Esophagus (tissue), 2 donors: ENCODE measurements around the gene TEX51. TPM values are rescaled to one million over a fixed set of nuclear protein-coding genes. Genes with fewer than 3 reads are reported as not detected.

Experiments used
- H3K27ac ChIP-seq, 2 donors: one replicate each; pipeline ENCODE4 v1.5.1; 2013; ENCODE audit warnings: low read depth in 2 of 2, mild to moderate bottlenecking in 2 of 2, inconsistent platforms in 1 of 2, low read length in 1 of 2, moderate library complexity in 1 of 2
- H3K27me3 ChIP-seq, 2 donors: one replicate each; pipeline ENCODE4 v1.6.1; 2013; ENCODE audit warnings: low read length in 2 of 2, control low read depth in 1 of 2, mild to moderate bottlenecking in 1 of 2; ENCODE audit not compliant: insufficient read depth in 2 of 2, control insufficient read depth in 1 of 2
- H3K36me3 ChIP-seq, 2 donors: one replicate each; pipeline ENCODE4 v1.6.1; 2013; ENCODE audit warnings: low read length in 1 of 2; ENCODE audit not compliant: control insufficient read depth in 2 of 2, insufficient read depth in 2 of 2
- H3K4me1 ChIP-seq, 2 donors: one replicate each; pipeline ENCODE4 v1.6.1; 2013; ENCODE audit warnings: low read length in 1 of 2; ENCODE audit not compliant: control insufficient read depth in 2 of 2, insufficient read depth in 2 of 2
- H3K4me3 ChIP-seq, 2 donors: one replicate each; pipeline ENCODE4 v1.5.1; 2013; ENCODE audit warnings: low read length in 2 of 2, mild to moderate bottlenecking in 2 of 2, low read depth in 1 of 2, moderate library complexity in 1 of 2
- H3K9me3 ChIP-seq, 2 donors: one replicate each; pipeline ENCODE4 v1.6.1; 2013; ENCODE audit warnings: mild to moderate bottlenecking in 2 of 2, low read depth in 1 of 2, low read length in 1 of 2, moderate library complexity in 1 of 2; ENCODE audit not compliant: control insufficient read depth in 2 of 2, insufficient read depth in 1 of 2
- WGBS, 2 donors: extraction: QIAGEN DNeasy Blood & Tissue Kit; methylation state at CpG; one replicate each; pipeline ENCODE4 v1.1.7; 2013; 5-methylcytosine and 5-hydroxymethylcytosine counted together
- polyA plus RNA-seq, 2 donors: library from polyadenylated mRNA; stranded (reverse); fragments of 200-250 nt; gene quantifications; one replicate each; pipeline ENCODE4 v1.2.3, GENCODE V29; 2013
- donor health status: healthy with polysubstance abuse.
- donor health status: Bipolar disorder and iron deficiency.

The TEX51 gene
- polyA plus RNA-seq, 2 donors = not detected

DNA sequence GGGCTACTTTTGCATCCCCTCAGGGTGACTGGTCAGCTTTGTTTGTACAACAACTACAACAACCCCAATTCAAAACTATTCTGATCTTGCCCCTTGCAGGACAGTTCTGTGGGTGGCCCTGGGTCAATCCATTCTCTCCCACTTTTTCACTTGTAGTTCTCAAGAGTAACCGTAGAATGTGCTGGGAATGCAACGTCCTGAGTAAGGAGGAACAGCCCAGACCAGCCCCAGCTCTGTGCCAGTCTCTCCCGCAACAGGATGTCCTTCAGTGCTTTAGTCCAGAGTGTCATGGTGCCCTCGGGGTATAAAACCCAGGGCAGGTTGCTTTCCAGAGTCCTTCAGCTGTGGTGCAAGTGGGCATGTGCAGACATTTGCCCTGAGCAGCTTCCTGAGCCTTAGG is 22.1 kb upstream of the TEX51 start:
- Histone ChIP-seq H3K27ac (no peak overlapping the region), H3K27me3 (no peaks in the 10 kb centered on the region), H3K4me3 (no peak overlapping the region), H3K4me1 (no peaks in the 10 kb centered on the region), H3K36me3 (no peaks in the 10 kb centered on the region), H3K9me3 (peaks cover 0 to 3% of the 10 kb centered on the region in 2 donors)
- WGBS, 2 donors = 78 to 82% methylated on average over 4 of the region's 4 CpGs

GRCh38 chr2:126877041-126877440 is 21.6 kb upstream of the TEX51 start:
- WGBS, 2 donors = 89 to 92% methylated on average over 5 of the region's 5 CpGs
- Histone ChIP-seq H3K36me3 (no peaks in the 10 kb centered on the region), H3K9me3 (peaks cover 0 to 3% of the 10 kb centered on the region in 2 donors), H3K4me1 (no peaks in the 10 kb centered on the region), H3K27ac (no peak overlapping the region), H3K27me3 (no peaks in the 10 kb centered on the region), H3K4me3 (no peak overlapping the region)

DNA sequence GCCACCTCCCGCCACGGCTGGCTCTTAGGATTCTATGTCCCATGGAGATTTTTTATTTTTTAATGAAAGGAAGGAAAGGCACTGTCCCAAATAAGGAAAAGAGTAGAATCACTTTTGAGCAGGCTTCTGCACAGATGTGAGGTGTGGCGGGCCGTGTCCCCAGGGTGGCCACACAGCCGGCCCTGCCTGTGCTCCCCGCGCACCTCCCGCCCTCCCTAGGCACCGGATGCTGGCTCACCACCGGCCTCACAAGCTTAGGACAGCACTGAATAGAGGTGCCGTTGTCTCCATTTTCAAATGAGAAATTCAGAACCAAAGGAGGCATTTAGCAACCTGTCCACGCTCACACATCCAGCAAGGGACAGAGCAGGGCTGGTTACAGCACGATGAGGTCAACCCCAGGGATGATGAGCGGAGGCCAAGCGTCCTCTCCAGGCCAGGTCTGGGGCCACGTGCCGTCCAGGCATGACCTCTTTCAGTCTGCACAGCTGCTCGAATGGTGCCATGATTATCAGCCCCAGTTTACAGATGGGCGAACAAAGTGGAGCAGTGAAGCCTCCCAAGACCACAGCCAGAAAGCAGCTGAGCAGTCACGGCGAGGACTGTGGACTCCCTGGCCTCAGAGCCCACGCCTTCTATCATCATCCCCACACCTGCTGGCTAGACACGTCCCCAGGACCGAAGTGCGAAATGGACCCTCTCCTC is 20.7 kb upstream of the TEX51 start:
- Histone ChIP-seq H3K36me3 (no peaks in the 10 kb centered on the region), H3K27ac (no peak overlapping the region), H3K27me3 (no peaks in the 10 kb centered on the region), H3K4me3 (no peak overlapping the region), H3K4me1 (no peaks in the 10 kb centered on the region), H3K9me3 (peaks cover 0 to 3% of the 10 kb centered on the region in 2 donors)
- WGBS, 2 donors = 89 to 90% methylated on average over 25 of the region's 25 CpGs

DNA sequence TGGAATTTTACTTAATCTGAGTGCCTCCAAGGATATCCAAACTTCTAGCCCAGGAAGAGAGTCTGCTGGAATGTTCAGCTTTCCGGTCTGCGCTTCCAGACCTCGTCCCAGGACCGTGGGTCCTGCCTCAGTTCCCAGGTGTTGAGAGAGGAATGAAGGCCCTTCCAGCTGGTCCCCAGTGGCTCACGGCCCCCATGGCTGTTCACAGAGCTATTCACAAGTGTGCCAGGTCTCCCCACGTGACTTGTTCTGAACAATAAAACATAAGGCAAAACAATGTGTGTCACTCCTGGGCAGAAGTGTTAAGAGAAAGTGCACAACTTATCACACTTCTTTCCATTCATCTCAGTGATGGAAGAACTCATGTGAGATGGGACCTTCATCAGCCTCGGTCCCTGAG is 20.1 kb upstream of the TEX51 start:
- H3K9me3 ChIP-seq = peaks cover 0 to 3% of the 10 kb centered on the region in 2 donors
- no peaks in the 10 kb centered on the region for H3K36me3 ChIP-seq
- H3K4me3 ChIP-seq = no peak overlapping the region
- 69 to 72% methylated on average over 7 of the region's 7 CpGs for WGBS, 2 donors
- no peak overlapping the region for H3K27ac ChIP-seq
- H3K27me3 ChIP-seq = no peaks in the 10 kb centered on the region
- no peaks in the 10 kb centered on the region for H3K4me1 ChIP-seq

GRCh38 chr2:126879348-126880298 is 19.1 kb upstream of the TEX51 start:
- no peak overlapping the region for H3K27ac ChIP-seq
- WGBS, 2 donors = 96 to 98% methylated on average over 12 of the region's 12 CpGs
- no peak overlapping the region for H3K4me3 ChIP-seq
- H3K27me3 ChIP-seq = no peaks in the 10 kb centered on the region
- no peaks in the 10 kb centered on the region for H3K36me3 ChIP-seq
- peaks cover 0 to 3% of the 10 kb centered on the region in 2 donors for H3K9me3 ChIP-seq
- no peaks in the 10 kb centered on the region for H3K4me1 ChIP-seq

DNA sequence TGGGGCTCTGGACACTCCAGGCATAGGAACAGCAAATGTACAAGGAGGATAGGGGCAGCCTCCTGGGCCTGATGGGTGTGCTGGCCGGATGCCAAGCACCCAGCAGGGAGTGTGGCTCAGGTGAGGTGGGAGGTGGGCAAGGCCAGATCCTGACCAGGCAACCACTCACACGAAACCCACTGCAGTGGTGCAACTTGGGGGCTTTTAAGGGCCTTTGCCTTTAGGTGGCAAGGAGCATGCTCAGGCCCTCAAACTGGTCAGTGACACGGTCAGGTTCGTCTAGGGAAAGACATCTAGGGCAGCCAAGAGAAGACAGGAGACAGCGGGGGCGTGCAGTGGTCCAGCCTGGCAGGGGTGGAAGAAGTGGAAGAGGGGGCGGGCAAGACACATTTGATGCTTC is 18.4 kb upstream of the TEX51 start:
- Histone ChIP-seq H3K36me3 (no peaks in the 10 kb centered on the region), H3K9me3 (no peaks in the 10 kb centered on the region), H3K27ac (no peak overlapping the region), H3K4me1 (no peaks in the 10 kb centered on the region), H3K4me3 (no peak overlapping the region), H3K27me3 (no peaks in the 10 kb centered on the region)
- WGBS, 2 donors = 79 to 81% methylated on average over 7 of the region's 7 CpGs

- Histone ChIP-seq H3K27ac (no peak overlapping the region), H3K4me3 (no peak overlapping the region), H3K27me3 (no peaks in the 10 kb centered on the region), H3K36me3 (no peaks in the 10 kb centered on the region), H3K4me1 (no peaks in the 10 kb centered on the region), H3K9me3 (no peaks in the 10 kb centered on the region)
- WGBS, 2 donors = 67% methylated on average over 4 of the region's 4 CpGs
Observed at GRCh38 chr2:126880817-126881216, 17.9 kb upstream of the TEX51 start.

- Histone ChIP-seq H3K36me3 (no peaks in the 10 kb centered on the region), H3K27me3 (peaks cover 0 to 5% of the 10 kb centered on the region in 2 donors), H3K9me3 (no peaks in the 10 kb centered on the region), H3K4me1 (peaks cover 0 to 5% of the 10 kb centered on the region in 2 donors), H3K27ac (no peak overlapping the region), H3K4me3 (no peak overlapping the region)
- WGBS, 2 donors = 76 to 79% methylated on average over 9 of the region's 9 CpGs
Observed at GRCh38 chr2:126881591-126881990, 17.1 kb upstream of the TEX51 start.

DNA sequence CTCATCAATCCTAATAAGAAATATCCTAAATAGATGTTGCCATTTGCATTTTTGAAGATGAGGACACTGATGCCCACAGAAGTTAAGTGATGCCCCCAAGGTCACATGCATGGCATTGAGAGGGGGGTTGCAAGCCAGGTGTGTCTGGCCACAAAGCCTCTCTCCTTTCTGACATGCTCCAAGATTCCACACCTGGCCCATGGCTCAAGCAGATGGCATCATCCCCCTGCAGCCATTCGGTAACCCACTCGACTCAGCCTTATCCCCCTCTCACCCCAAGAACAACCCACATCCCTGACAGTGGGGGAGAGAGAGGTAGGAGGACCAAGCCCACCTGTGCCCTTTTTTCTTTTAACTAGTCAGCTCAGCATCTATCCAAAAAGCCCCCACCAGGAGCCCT is 16.5 kb upstream of the TEX51 start:
- 30 to 42% methylated on average over 2 of the region's 2 CpGs for WGBS, 2 donors
- no peak overlapping the region for H3K27ac ChIP-seq
- peaks cover 0 to 5% of the 10 kb centered on the region in 2 donors for H3K27me3 ChIP-seq
- no peak overlapping the region for H3K4me3 ChIP-seq
- H3K9me3 ChIP-seq = no peaks in the 10 kb centered on the region
- no peaks in the 10 kb centered on the region for H3K36me3 ChIP-seq
- H3K4me1 ChIP-seq = peaks cover 0 to 5% of the 10 kb centered on the region in 2 donors
